ENCODE results near the gene OR10T2. TPM values are rescaled to one million over a fixed set of nuclear protein-coding genes. Genes with fewer than 3 reads are reported as not detected.

OR10T2 gene
- total and polyA plus RNA-seq, 2 donors (not counting 1 experiment from before 2014, with no cell fraction given) = not detected

GRCh38 chr1:158422212-158422611, 22.9 kb upstream of the OR10T2 start:
- H3K9ac ChIP-seq (ENCODE audit: low read length) = no peak overlapping the region
- no peak overlapping the region for H3K4me2 ChIP-seq (replicated peaks; ENCODE audit: low read depth, low read length, poor library complexity, severe bottlenecking)
- TF ChIP-seq EZH2 (IDR thresholded peaks at IDR 0.05; ENCODE audit: borderline replicate concordance, insufficient read depth, low read depth, low read length, poor library complexity, severe bottlenecking) (no peak), CTCF (IDR thresholded peaks at IDR 0.05) (no peak)
- Mint-ChIP-seq H3K4me3 (no peak overlapping the region), H3K9me3 (ENCODE audit: insufficient read depth) (no peaks in the 10 kb centered on the region), H3K4me1 (no peaks in the 10 kb centered on the region), H3K27ac (no peak overlapping the region), H3K27me3 (no peaks in the 10 kb centered on the region)
- no peaks in the 10 kb centered on the region for H4K20me1 ChIP-seq (ENCODE audit: control insufficient read depth, insufficient read depth, low read length, poor library complexity, severe bottlenecking)
- DNase-seq (no peak), ATAC-seq (ENCODE audit: low read depth) (no peak)
- no peaks in the 10 kb centered on the region for H3K79me2 ChIP-seq (ENCODE audit: control insufficient read depth, insufficient read depth, low read length)
- POLR2A ChIA-PET = no interaction called here
- CTCF ChIA-PET = no interaction called here
- H3K9me3 ChIP-seq (ENCODE audit: control extremely low read depth in 1 of 3, control insufficient read depth in 2 of 3, insufficient read depth in 1 of 3, low read length in 2 of 3) = no peaks in the 10 kb centered on the region
- no peaks in the 10 kb centered on the region for H3K36me3 ChIP-seq (replicated peaks in 1 of 2; ENCODE audit: control extremely low read depth in 1 of 2, control insufficient read depth in 1 of 2, extremely low read depth in 1 of 2, insufficient read depth in 2 of 2, low read length in 1 of 2)
- peaks cover 0 to 3% (median 0%) of the 10 kb centered on the region in 4 experiments for H3K27me3 ChIP-seq (replicated peaks in 1 of 4; ENCODE audit: control extremely low read depth in 1 of 4, control insufficient read depth in 3 of 4, insufficient read depth in 4 of 4, low read length in 3 of 4)
- H2AFZ ChIP-seq (ENCODE audit: insufficient read depth, low read depth, low read length, poor library complexity, severe bottlenecking) = no peak overlapping the region
- H3K4me1 ChIP-seq (ENCODE audit: control insufficient read depth in 2 of 2, insufficient read depth in 2 of 2, low read length in 2 of 2) = no peaks in the 10 kb centered on the region
- no peak overlapping the region for H3K27ac ChIP-seq (ENCODE audit: low read length in 2 of 2)
- no peak overlapping the region for H3K4me3 ChIP-seq (ENCODE audit: control extremely low read depth in 1 of 5, extremely low read depth in 1 of 5, insufficient read depth in 1 of 5, low read depth in 2 of 5, low read length in 4 of 5)
- intact Hi-C loops (cut with micrococcal nuclease) = no loop called here

GRCh38 chr1:158417586-158417985, 18.3 kb upstream of the OR10T2 start:
- Histone ChIP-seq H2AFZ (ENCODE audit: insufficient read depth, low read depth, low read length, poor library complexity, severe bottlenecking) (no peak overlapping the region), H3K9me3 (ENCODE audit: control extremely low read depth in 1 of 3, control insufficient read depth in 2 of 3, insufficient read depth in 1 of 3, low read length in 2 of 3) (no peaks in the 10 kb centered on the region), H3K79me2 (ENCODE audit: control insufficient read depth, insufficient read depth, low read length) (no peaks in the 10 kb centered on the region), H3K36me3 (replicated peaks in 1 of 2; ENCODE audit: control extremely low read depth in 1 of 2, control insufficient read depth in 1 of 2, extremely low read depth in 1 of 2, insufficient read depth in 2 of 2, low read length in 1 of 2) (no peaks in the 10 kb centered on the region), H3K27me3 (replicated peaks in 1 of 4; ENCODE audit: control extremely low read depth in 1 of 4, control insufficient read depth in 3 of 4, insufficient read depth in 4 of 4, low read length in 3 of 4) (no peaks in the 10 kb centered on the region), H4K20me1 (ENCODE audit: control insufficient read depth, insufficient read depth, low read length, poor library complexity, severe bottlenecking) (no peaks in the 10 kb centered on the region), H3K4me1 (ENCODE audit: control insufficient read depth in 2 of 2, insufficient read depth in 2 of 2, low read length in 2 of 2) (no peaks in the 10 kb centered on the region), H3K9ac (ENCODE audit: low read length) (no peak overlapping the region), H3K27ac (ENCODE audit: low read length in 2 of 2) (no peak overlapping the region), H3K4me3 (ENCODE audit: control extremely low read depth in 1 of 5, extremely low read depth in 1 of 5, insufficient read depth in 1 of 5, low read depth in 2 of 5, low read length in 4 of 5) (no peak overlapping the region), H3K4me2 (replicated peaks; ENCODE audit: low read depth, low read length, poor library complexity, severe bottlenecking) (no peak overlapping the region)
- H3K27me3 Mint-ChIP-seq = no peaks in the 10 kb centered on the region
- intact Hi-C loops (cut with micrococcal nuclease) = no loop called here
- no peaks in the 10 kb centered on the region for H3K4me1 Mint-ChIP-seq
- CTCF ChIA-PET = interaction anchor here (0.8 to 1.3 kb wide), 2 partner anchors 9 to 453 kb away, joined by 3 read pairs; no protein-coding TSS in a partner anchor
- POLR2A ChIA-PET = no interaction called here
- TF ChIP-seq CTCF (IDR thresholded peaks at IDR 0.05) (no peak), EZH2 (IDR thresholded peaks at IDR 0.05; ENCODE audit: borderline replicate concordance, insufficient read depth, low read depth, low read length, poor library complexity, severe bottlenecking) (no peak)
- DNase-seq (no peak), ATAC-seq (ENCODE audit: low read depth) (no peak)
- no peaks in the 10 kb centered on the region for H3K9me3 Mint-ChIP-seq (ENCODE audit: insufficient read depth)
- H3K27ac Mint-ChIP-seq = no peak overlapping the region
- H3K4me3 Mint-ChIP-seq = no peak overlapping the region

All from B cell (primary cell).